Liver (tissue), 9 donors: ENCODE results near the gene OR10C1. TPM values are rescaled to one million over a fixed set of nuclear protein-coding genes. Genes with fewer than 3 reads are reported as not detected.
"Not testable (repeated sequence)": the region's sequence is repeated elsewhere in the genome, so short reads cannot be mapped to it uniquely, and the experiment has no call there.

Source experiments
- DNase-seq: peaks from one replicate; pipeline ENCODE4 v3.0.0-alpha.2; 2017; ENCODE audit warnings: low spot score
- H3K27ac ChIP-seq, 2 donors: one replicate each; pipeline ENCODE4 v1.7.0; 2013; ENCODE audit warnings: inconsistent platforms in 2 of 2, low read length in 2 of 2, control low read depth in 1 of 2, low read depth in 1 of 2, mild to moderate bottlenecking in 1 of 2
- H3K27me3 ChIP-seq, 4 donors: one replicate each; pipeline versions ENCODE4 v1.6.1 to v1.7.0; 2013; ENCODE audit warnings: low read length in 3 of 4, inconsistent platforms in 1 of 4, mild to moderate bottlenecking in 1 of 4, moderate library complexity in 1 of 4; ENCODE audit not compliant: control insufficient read depth in 4 of 4, insufficient read depth in 4 of 4
- H3K36me3 ChIP-seq, 4 donors: one replicate each; pipeline versions ENCODE4 v1.6.1 to v1.7.0; 2013; ENCODE audit warnings: low read length in 3 of 4, mild to moderate bottlenecking in 3 of 4, low read depth in 1 of 4, moderate library complexity in 1 of 4; ENCODE audit not compliant: control insufficient read depth in 4 of 4, insufficient read depth in 3 of 4
- H3K4me1 ChIP-seq, 4 donors: one replicate each; pipeline versions ENCODE4 v1.6.1 to v1.7.0; 2013; ENCODE audit warnings: low read length in 3 of 4, mild to moderate bottlenecking in 3 of 4, moderate library complexity in 1 of 4; ENCODE audit not compliant: control insufficient read depth in 4 of 4, insufficient read depth in 4 of 4
- H3K4me3 ChIP-seq, 3 donors: one replicate each; pipeline versions ENCODE4 v1.6.1 to v1.7.0; 2013; ENCODE audit warnings: low read length in 3 of 3, control low read depth in 1 of 3, low read depth in 1 of 3, mild to moderate bottlenecking in 1 of 3
- H3K9ac ChIP-seq, 2 donors: one replicate each; pipeline ENCODE4 v1.7.0; 2013; ENCODE audit warnings: low read length in 2 of 2, mild to moderate bottlenecking in 2 of 2, moderate library complexity in 2 of 2, control low read depth in 1 of 2, low read depth in 1 of 2
- H3K9me3 ChIP-seq, 4 donors: one replicate each; pipeline versions ENCODE4 v1.6.1 to v1.7.0; 2013; ENCODE audit warnings: low read length in 3 of 4; ENCODE audit not compliant: control insufficient read depth in 4 of 4
- ATF3 ChIP-seq: IDR thresholded peaks from 2 replicates; pipeline ENCODE4 v1.6.1; 2016; ENCODE audit warnings: antibody characterized with exemption
- CTCF ChIP-seq: fragments of 150-350 bp; IDR thresholded peaks from 2 replicates; pipeline ENCODE4 v1.5.1; 2017; ENCODE audit warnings: improper control_type of control experiment, low read depth, low read length; ENCODE audit not compliant: missing input control
- EGR1 ChIP-seq, 2 donors: IDR thresholded peaks; 2 replicates each; pipeline ENCODE4 v1.6.1; 2016 to 2018; ENCODE audit warnings: antibody characterized with exemption in 2 of 2, low read depth in 2 of 2
- FOXA1 ChIP-seq: IDR thresholded peaks from 2 replicates; pipeline ENCODE4 v1.6.1; 2016; ENCODE audit warnings: antibody characterized with exemption
- FOXA2 ChIP-seq: IDR thresholded peaks from 2 replicates; pipeline ENCODE4 v1.6.1; 2016; ENCODE audit warnings: antibody characterized with exemption
- GABPA ChIP-seq, 2 donors: IDR thresholded peaks in 1 of 2; conservative IDR thresholded peaks in 1 of 2; 2 replicates each; pipeline ENCODE4 v1.6.1; 2016; ENCODE audit warnings: antibody characterized with exemption in 2 of 2, mild to moderate bottlenecking in 1 of 2, moderate library complexity in 1 of 2
- HNF4A ChIP-seq, 2 donors: conservative IDR thresholded peaks; 2 replicates each; pipeline ENCODE4 v1.6.1; 2016; ENCODE audit warnings: antibody characterized with exemption in 2 of 2, mild to moderate bottlenecking in 2 of 2
- HNF4G ChIP-seq: IDR thresholded peaks from 2 replicates; pipeline ENCODE4 v1.6.1; 2016; ENCODE audit warnings: antibody characterized with exemption
- JUND ChIP-seq, 2 donors: IDR thresholded peaks; 2 replicates each; pipeline ENCODE4 v1.6.1; 2016; ENCODE audit warnings: antibody characterized with exemption in 2 of 2
- MAX ChIP-seq: IDR thresholded peaks from 2 replicates; pipeline ENCODE4 v1.6.1; 2016; ENCODE audit warnings: antibody characterized with exemption
- NR2F2 ChIP-seq: IDR thresholded peaks from 2 replicates; pipeline ENCODE4 v1.6.1; 2016; ENCODE audit warnings: antibody characterized with exemption
- RAD21 ChIP-seq, 2 donors: IDR thresholded peaks; 2 replicates each; pipeline ENCODE4 v1.6.1; 2016; ENCODE audit warnings: antibody characterized with exemption in 2 of 2, mild to moderate bottlenecking in 2 of 2
- REST ChIP-seq: IDR thresholded peaks from 2 replicates; pipeline ENCODE4 v1.6.1; 2016; ENCODE audit warnings: antibody characterized with exemption, mild to moderate bottlenecking
- RXRA ChIP-seq, 2 donors: IDR thresholded peaks; 2 replicates each; pipeline ENCODE4 v1.6.1; 2017 to 2018; ENCODE audit warnings: antibody characterized with exemption in 2 of 2, mild to moderate bottlenecking in 1 of 2
- SP1 ChIP-seq: IDR thresholded peaks from 2 replicates; pipeline ENCODE4 v1.6.1; 2018; ENCODE audit warnings: antibody characterized with exemption, mild to moderate bottlenecking
- TAF1 ChIP-seq: conservative IDR thresholded peaks from 2 replicates; pipeline ENCODE4 v1.6.1; 2016; ENCODE audit warnings: antibody characterized with exemption, mild to moderate bottlenecking
- YY1 ChIP-seq: IDR thresholded peaks from 2 replicates; pipeline ENCODE4 v1.6.1; 2016; ENCODE audit warnings: antibody characterized with exemption, mild to moderate bottlenecking
- ZBTB33 ChIP-seq: IDR thresholded peaks from 2 replicates; pipeline ENCODE4 v1.6.1; 2016; ENCODE audit warnings: antibody characterized with exemption
- WGBS: extraction: QIAGEN DNeasy Blood & Tissue Kit; methylation state at CpG from one replicate; pipeline ENCODE4 v1.1.7; 2013; 5-methylcytosine and 5-hydroxymethylcytosine counted together
- polyA plus RNA-seq, 2 donors: library from polyadenylated mRNA; stranded (reverse) in 1 of 2; unstranded in 1 of 2; fragments of 200-250 nt in 1 of 2; fragments of >200 nt in 1 of 2; fragmentation: Nextera tagmentation in 1 of 2; extraction: Ambion mirVana in 1 of 2; gene quantifications; one replicate each; pipeline versions ENCODE4 v1.2.1 to v1.2.3, GENCODE V29; 2013 to 2015
- total RNA-seq, 2 donors: library from RNA; depleted of rRNA; stranded (reverse); fragments of >200 nt; gene quantifications; one replicate each; pipeline ENCODE4 v1.2.3, GENCODE V29; 2014
- donor health status: healthy.
- donor health status: healthy.
- donor health status: healthy.
- donor health status: healthy.
- donor health status: healthy.

OR10C1 gene
- total and polyA plus RNA-seq, 4 donors: not detected

- DNase-seq: no peak
Measured at GRCh38 chr6:29426654-29427053, 12.5 kb upstream of the OR10C1 start.

GRCh38 chr6:29436730-29437129 lies 2.4 kb upstream of the OR10C1 start:
- H3K4me3 ChIP-seq, DNase-seq, H3K9ac ChIP-seq, H3K36me3 ChIP-seq, H3K27ac ChIP-seq, H3K4me1 ChIP-seq, H3K27me3 ChIP-seq, H3K9me3 ChIP-seq: not testable (repeated sequence)
- WGBS: 67% methylated on average over 18 of the region's 18 CpGs

More at GRCh38 chr6:29426654-29427053, 12.5 kb upstream of the OR10C1 start:
- Histone ChIP-seq H3K9me3 (no peaks in the 10 kb centered on the region), H3K27ac (no peak overlapping the region), H3K4me3 (no peak overlapping the region), H3K27me3 (peaks cover 0 to 6% (median 0%) of the 10 kb centered on the region in 4 donors), H3K9ac (no peak overlapping the region), H3K36me3 (no peaks in the 10 kb centered on the region), H3K4me1 (no peaks in the 10 kb centered on the region)
- 74% methylated on average over 3 of the region's 3 CpGs for WGBS
- TF ChIP-seq HNF4A (conservative IDR thresholded peaks at IDR 0.05) (no peak), JUND (IDR thresholded peaks at IDR 0.05) (no peak), RAD21 (IDR thresholded peaks at IDR 0.05) (no peak), FOXA2 (no peak), EGR1 (IDR thresholded peaks at IDR 0.05; ENCODE audit: low read depth in 2 of 2) (no peak), MAX (no peak), SP1 (no peak), CTCF (no peak), TAF1 (no peak), ATF3 (no peak), NR2F2 (no peak), FOXA1 (no peak), GABPA (IDR thresholded peaks at IDR 0.05 in 1 of 2, conservative IDR thresholded peaks at IDR 0.05 in 1 of 2) (no peak), RXRA (IDR thresholded peaks at IDR 0.05) (no peak), HNF4G (no peak), ZBTB33 (no peak), REST (no peak), YY1 (no peak)
